Natural killer cell (primary cell): ENCODE data around the gene LEMD2. TPM values are rescaled to one million over a fixed set of nuclear protein-coding genes. Genes with fewer than 3 reads are reported as not detected.

Experiments
- ATAC-seq, 3 donors: fragments of 150-1000 bp in 2 of 3; fragments of 200-7000 bp in 1 of 3; cut with Tn5 transposase; 1 replicate in 1 of 3; 2 replicates in 2 of 3; pipeline ENCODE4 v1.10.0; 2021; ENCODE audit warnings: mild to moderate bottlenecking in 2 of 3, moderate library complexity in 2 of 3
- DNase-seq, 2 donors: peaks; one replicate each; pipeline versions ENCODE4 v3.0.0 to v3.0.0-alpha.2; 2013 to 2021; ENCODE audit warnings: mixed read lengths in 1 of 2
- H3K27ac ChIP-seq: one replicate; pipeline ENCODE4 v1.5.1; 2013; ENCODE audit warnings: mild to moderate bottlenecking, low read length
- H3K27me3 ChIP-seq: one replicate; pipeline ENCODE4 v1.6.1; 2013; ENCODE audit warnings: low read length; ENCODE audit not compliant: control insufficient read depth, insufficient read depth
- H3K36me3 ChIP-seq: one replicate; pipeline ENCODE4 v1.6.1; 2013; ENCODE audit warnings: low read length; ENCODE audit not compliant: control insufficient read depth, insufficient read depth
- H3K4me1 ChIP-seq: one replicate; pipeline ENCODE4 v1.6.1; 2013; ENCODE audit warnings: low read length; ENCODE audit not compliant: control insufficient read depth, insufficient read depth
- H3K4me3 ChIP-seq: one replicate; pipeline ENCODE4 v1.5.1; 2013; ENCODE audit warnings: low read length
- H3K9me3 ChIP-seq: one replicate; pipeline ENCODE4 v1.6.1; 2013; ENCODE audit warnings: low read length; ENCODE audit not compliant: control insufficient read depth, insufficient read depth
- H3K27ac Mint-ChIP-seq, 2 donors: one replicate each; pipeline ENCODE4 v1.8.0; 2022; ENCODE audit warnings: mild to moderate bottlenecking in 2 of 2, mixed read lengths in 2 of 2, moderate library complexity in 1 of 2
- H3K27me3 Mint-ChIP-seq, 2 donors: one replicate each; pipeline ENCODE4 v1.8.0; 2022; ENCODE audit warnings: low read depth in 2 of 2, mixed read lengths in 2 of 2
- H3K36me3 Mint-ChIP-seq: one replicate; pipeline ENCODE4 v1.8.0; 2022; ENCODE audit warnings: mixed read lengths
- H3K4me1 Mint-ChIP-seq, 2 donors: one replicate each; pipeline ENCODE4 v1.8.0; 2022; ENCODE audit warnings: mixed read lengths in 2 of 2
- H3K4me3 Mint-ChIP-seq: one replicate; pipeline ENCODE4 v1.8.0; 2022; ENCODE audit warnings: mild to moderate bottlenecking, moderate library complexity, mixed read lengths
- H3K9me3 Mint-ChIP-seq, 2 donors: one replicate each; pipeline ENCODE4 v1.8.0; 2022; ENCODE audit warnings: mixed read lengths in 2 of 2
- WGBS: methylation state at CpG from one replicate; pipeline ENCODE4 v1.1.7; 2013; ENCODE audit warnings: missing lambda C conversion rate; ENCODE audit not compliant: insufficient coverage; 5-methylcytosine and 5-hydroxymethylcytosine counted together
- intact Hi-C: fragments of 100-400 bp; cut with micrococcal nuclease; formaldehyde crosslinking; loops from one replicate; pipeline ENCODE4 v1.14.2; 2022
- total RNA-seq, 4 donors: library from RNA; stranded (reverse); fragments of 120-200 nt in 1 of 4; gene quantifications; one replicate each; pipeline versions ENCODE4 v1.2.3 to v1.2.4, GENCODE V29; 2013 to 2022
- TF ChIP-seq, protein P1 (sequence below): fragments of 200-600 bp; IDR thresholded peaks from one replicate; pipeline ENCODE4 v1.8.0; 2022; ENCODE audit warnings: antibody characterized with exemption

Gene LEMD2
- total RNA-seq, 3 donors from 2014 or later (not counting 1 experiment from before 2014, with no cell fraction given) = 109 to 133 (median 121) TPM

DNA sequence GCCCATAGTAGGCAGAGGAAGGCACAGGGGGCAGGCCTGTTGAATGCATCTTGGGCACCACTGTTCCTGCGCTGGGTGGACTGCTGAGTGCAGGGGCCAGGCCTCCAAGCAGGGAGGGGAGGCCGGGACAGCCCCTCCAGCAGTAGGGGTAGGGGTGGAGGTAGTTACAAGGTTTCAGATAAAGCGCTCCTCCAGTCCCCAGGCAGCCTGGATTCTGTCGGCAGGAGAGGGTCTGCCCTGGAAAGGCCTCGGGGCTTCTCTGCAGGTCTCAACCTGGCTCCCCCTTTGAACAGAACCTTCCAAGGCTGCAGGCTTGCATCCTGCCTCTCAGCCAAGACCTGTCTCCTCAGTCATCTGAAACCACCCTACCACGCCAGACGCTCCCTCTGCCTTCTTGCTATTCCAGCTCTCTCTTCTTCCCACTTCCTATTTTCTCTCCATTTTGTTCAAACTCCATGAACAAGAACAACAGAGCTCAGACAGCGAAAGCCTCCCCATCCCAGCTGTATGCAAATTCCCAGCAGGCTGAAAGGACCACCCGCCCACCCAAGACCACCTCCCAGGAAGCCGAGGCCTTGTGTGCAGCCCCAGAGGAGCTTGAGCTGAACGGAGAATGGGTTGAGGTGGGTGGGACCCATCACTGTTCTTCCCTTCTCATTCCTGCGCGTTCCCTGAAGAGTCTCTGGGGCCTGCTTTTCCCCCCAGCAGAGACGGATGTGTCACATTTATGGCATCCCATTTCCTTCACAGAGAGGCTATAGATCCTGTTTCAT, 13.4 kb upstream of the LEMD2 start:
- H3K4me3 ChIP-seq = no peak overlapping the region
- Mint-ChIP-seq H3K9me3 (no peaks in the 10 kb centered on the region), H3K27ac (no peak overlapping the region), H3K4me1 (peaks cover 3 to 8% of the 10 kb centered on the region in 2 donors), H3K36me3 (no peaks in the 10 kb centered on the region), H3K27me3 (peaks cover 37 to 61% of the 10 kb centered on the region in 2 donors), H3K4me3 (no peak overlapping the region)
- no peak for ATAC-seq
- TF ChIP-seq, protein P1, sequence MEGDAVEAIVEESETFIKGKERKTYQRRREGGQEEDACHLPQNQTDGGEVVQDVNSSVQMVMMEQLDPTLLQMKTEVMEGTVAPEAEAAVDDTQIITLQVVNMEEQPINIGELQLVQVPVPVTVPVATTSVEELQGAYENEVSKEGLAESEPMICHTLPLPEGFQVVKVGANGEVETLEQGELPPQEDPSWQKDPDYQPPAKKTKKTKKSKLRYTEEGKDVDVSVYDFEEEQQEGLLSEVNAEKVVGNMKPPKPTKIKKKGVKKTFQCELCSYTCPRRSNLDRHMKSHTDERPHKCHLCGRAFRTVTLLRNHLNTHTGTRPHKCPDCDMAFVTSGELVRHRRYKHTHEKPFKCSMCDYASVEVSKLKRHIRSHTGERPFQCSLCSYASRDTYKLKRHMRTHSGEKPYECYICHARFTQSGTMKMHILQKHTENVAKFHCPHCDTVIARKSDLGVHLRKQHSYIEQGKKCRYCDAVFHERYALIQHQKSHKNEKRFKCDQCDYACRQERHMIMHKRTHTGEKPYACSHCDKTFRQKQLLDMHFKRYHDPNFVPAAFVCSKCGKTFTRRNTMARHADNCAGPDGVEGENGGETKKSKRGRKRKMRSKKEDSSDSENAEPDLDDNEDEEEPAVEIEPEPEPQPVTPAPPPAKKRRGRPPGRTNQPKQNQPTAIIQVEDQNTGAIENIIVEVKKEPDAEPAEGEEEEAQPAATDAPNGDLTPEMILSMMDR = no peak
- no peak for DNase-seq
- no peaks in the 10 kb centered on the region for H3K9me3 ChIP-seq
- no peak overlapping the region for H3K27ac ChIP-seq
- no peaks in the 10 kb centered on the region for H3K27me3 ChIP-seq
- peaks cover 5% of the 10 kb centered on the region for H3K4me1 ChIP-seq
- WGBS = 90% methylated on average over 13 of the region's 14 CpGs
- intact Hi-C loops = no loop called here
- H3K36me3 ChIP-seq = no peaks in the 10 kb centered on the region

- WGBS = 70% methylated on average over 5 of the region's 5 CpGs
- H3K4me1 ChIP-seq = no peaks in the 10 kb centered on the region
- no peak overlapping the region for H3K27ac ChIP-seq
- Mint-ChIP-seq H3K27ac (no peak overlapping the region), H3K9me3 (no peaks in the 10 kb centered on the region), H3K4me3 (no peak overlapping the region), H3K27me3 (peaks cover 39 to 58% of the 10 kb centered on the region in 2 donors), H3K36me3 (no peaks in the 10 kb centered on the region), H3K4me1 (peaks cover 0 to under 1% of the 10 kb centered on the region in 2 donors)
- no peaks in the 10 kb centered on the region for H3K36me3 ChIP-seq
- no peaks in the 10 kb centered on the region for H3K9me3 ChIP-seq
- H3K27me3 ChIP-seq = no peaks in the 10 kb centered on the region
- TF ChIP-seq, protein P1 = no peak
- DNase-seq (no peak), ATAC-seq (no peak)
- no peak overlapping the region for H3K4me3 ChIP-seq
- intact Hi-C loops = no loop called here
Observed at GRCh38 chr6:33801611-33802010, 12.7 kb upstream of the LEMD2 start.

GRCh38 chr6:33800248-33800969, 11.5 kb upstream of the LEMD2 start:
- no peaks in the 10 kb centered on the region for H3K36me3 Mint-ChIP-seq
- 89% methylated on average over 13 of the region's 13 CpGs for WGBS
- Histone ChIP-seq H3K4me3 (no peak overlapping the region), H3K27ac (no peak overlapping the region), H3K9me3 (no peaks in the 10 kb centered on the region), H3K36me3 (no peaks in the 10 kb centered on the region), H3K4me1 (no peaks in the 10 kb centered on the region), H3K27me3 (no peaks in the 10 kb centered on the region)
- intact Hi-C loops = no loop called here
- H3K9me3 Mint-ChIP-seq = no peaks in the 10 kb centered on the region
- H3K4me1 Mint-ChIP-seq = no peaks in the 10 kb centered on the region
- H3K4me3 Mint-ChIP-seq = no peak overlapping the region
- no peak for DNase-seq
- ATAC-seq = no peak
- TF ChIP-seq, protein P1 = no peak
- H3K27me3 Mint-ChIP-seq = peaks cover 39 to 52% of the 10 kb centered on the region in 2 donors
- no peak overlapping the region for H3K27ac Mint-ChIP-seq
